Heart left ventricle (tissue), 13 donors: ENCODE measurements around the gene YDJC.
A peak's percentile ranks its signal among the peaks of the same experiment; 100 is the strongest.

Experiments
- CTCF ChIP-seq, 12 donors: fragments of 200-600 bp; sonication (generic) in 4 of 12; IDR thresholded peaks; one replicate each; pipeline versions ENCODE4 v1.5.0 to v1.8.0; 2018 to 2022; ENCODE audit warnings: antibody characterized with exemption in 12 of 12, mild to moderate bottlenecking in 5 of 12
- POLR2A ChIP-seq, 2 donors: fragments of 450-650 bp; IDR thresholded peaks; one replicate each; pipeline ENCODE4 v1.6.1; 2017; ENCODE audit warnings: antibody characterized with exemption in 2 of 2, mild to moderate bottlenecking in 2 of 2, moderate library complexity in 2 of 2
- donor health status: ischemic (EF 13 %, LVEDD 7.1; RV severe dilation, severe dysfunction).
- donor health status: DM: no; HTN: yes; CAD: no.
- donor health status: DM: no; HTN: no; CAD: no.
- donor health status: ischemic (EF 25% LVEDD 6.9; RV normal size, moderate dysfunction).
- donor health status: ischemic (EF 25% LVEDD 5.7; RV mildly dilated, moderate dysfunction).
- donor health status: ischemic (EF 35%, LVEDD 5.7; RV mildly dilated, moderate dysfunction).
- donor health status: nonischemic (EF 11% LVEDD 7.7; RV severe dilation, severe dysfunction).
- donor health status: DM: yes; HTN: yes; CAD: no.
- donor health status: PGD.
- donor health status: ischemic (EF 29% LVEDD 5.4; RV normal size, mild dysfunction).
- donor health status: nonischemic (EF 23%, LVEDD 6.1; RV moderate dilation, normal function).

- TF ChIP-seq CTCF (IDR thresholded peaks at IDR 0.05) (peak in 8 of 12 donors; percentile 27 to 59 (median 48)), POLR2A (IDR thresholded peaks at IDR 0.05) (peak in 1 of 2 donors; percentile 11)
These were observed 13.0 kb upstream of the YDJC start for GRCh38 chr22:21642584-21643448.
